Right ventricle myocardium inferior (tissue), 1 donor: Measurements from ENCODE around the gene GRID1. TPM values are rescaled to one million over a fixed set of nuclear protein-coding genes. Genes with fewer than 3 reads are reported as not detected.
A peak's percentile ranks its signal among the peaks of the same experiment; 100 is the strongest.
"Not testable (repeated sequence)": the region's sequence is repeated elsewhere in the genome, so short reads cannot be mapped to it uniquely, and the experiment has no call there.

Source experiments
- ATAC-seq: fragments of 200-7000 bp; cut with Tn5 transposase; one replicate; pipeline ENCODE4 v1.9.1; 2020; ENCODE audit warnings: mild to moderate bottlenecking, moderate library complexity
- DNase-seq: peaks from one replicate; pipeline ENCODE4 v3.0.0; 2021; ENCODE audit errors: missing footprints
- intact Hi-C: fragments of 100-400 bp; cut with DNase I; formaldehyde crosslinking; loops from one replicate; pipeline ENCODE4 v1.11.0; 2022
- total RNA-seq: library from RNA; stranded (reverse); fragmentation: NEBNext Ultra II Directional; extraction: Animal tissue kit (Norgen Biotek cat#: 25700); gene quantifications from one replicate; pipeline ENCODE4 v1.2.1, GENCODE V29; 2021
- donor health status: DM: no; HTN: yes; CAD: no; lungs with severe emphysema.

The GRID1 gene
- total RNA-seq, 1 donor from 2014 or later: 1.3 TPM

- DNase-seq (no peak), ATAC-seq (no peak)
- intact Hi-C loops: no loop called here
Measured at GRCh38 chr10:86046845-86047460, 319.6 kb downstream of the GRID1 start.

DNA sequence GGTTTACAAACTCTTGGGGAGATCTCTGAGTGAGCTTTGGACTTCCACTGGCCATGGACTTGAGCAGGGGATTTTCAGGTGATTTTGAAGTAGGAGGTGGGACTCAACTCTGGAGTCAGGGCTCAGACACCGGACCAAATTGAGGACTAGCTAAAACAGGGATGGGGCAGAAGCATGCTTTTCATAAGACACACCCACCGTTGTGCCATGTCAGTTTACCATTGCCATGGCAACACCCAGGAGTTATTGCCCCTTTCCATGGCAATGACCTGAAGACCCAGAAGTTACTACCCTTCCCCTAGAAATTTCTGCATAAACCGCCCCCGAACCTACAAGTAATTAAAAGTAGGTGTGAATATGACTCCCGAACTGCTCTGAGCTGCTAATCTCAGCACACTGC lies 320.7 kb downstream of the GRID1 start:
- intact Hi-C loops: no loop called here
- no peak for ATAC-seq
- DNase-seq: no peak

GRCh38 chr10:86044029-86044428 lies 322.6 kb downstream of the GRID1 start:
- DNase-seq (no peak), ATAC-seq (no peak)
- intact Hi-C loops: no loop called here

- no peak for DNase-seq
- intact Hi-C loops: no loop called here
- no peak for ATAC-seq
Measured at GRCh38 chr10:86043236-86043635, 323.4 kb downstream of the GRID1 start.

- intact Hi-C loops: no loop called here
- DNase-seq (no peak), ATAC-seq (no peak)
Measured at GRCh38 chr10:86042161-86042560, 324.4 kb downstream of the GRID1 start.

GRCh38 chr10:86041116-86041515 lies 325.5 kb downstream of the GRID1 start:
- no peak for ATAC-seq
- DNase-seq: no peak
- intact Hi-C loops: no loop called here

- intact Hi-C loops: no loop called here
- DNase-seq (no peak), ATAC-seq (no peak)
Measured at GRCh38 chr10:86038371-86038770, 328.2 kb downstream of the GRID1 start.

- no peak for DNase-seq
- ATAC-seq: no peak
- intact Hi-C loops: no loop called here
Measured at GRCh38 chr10:86037096-86037495, 329.5 kb downstream of the GRID1 start.

GRCh38 chr10:86036544-86036831 lies 330.1 kb downstream of the GRID1 start:
- intact Hi-C loops: no loop called here
- peak; percentile 47 for ATAC-seq

GRCh38 chr10:86035791-86036543 lies 330.6 kb downstream of the GRID1 start:
- DNase-seq: no peak
- intact Hi-C loops: no loop called here
- ATAC-seq: peak; percentile 63

More at GRCh38 chr10:86036544-86036831, 330.1 kb downstream of the GRID1 start:
- no peak for DNase-seq

GRCh38 chr10:86034710-86035109 lies 331.9 kb downstream of the GRID1 start:
- ATAC-seq: no peak
- intact Hi-C loops: no loop called here
- no peak for DNase-seq

- intact Hi-C loops: no loop called here
- ATAC-seq (no peak), DNase-seq (no peak)
Measured at GRCh38 chr10:86033581-86033980, 333.0 kb downstream of the GRID1 start.

GRCh38 chr10:86032087-86032486 lies 334.5 kb downstream of the GRID1 start:
- ATAC-seq, DNase-seq, intact Hi-C loops: not testable (repeated sequence)

DNA sequence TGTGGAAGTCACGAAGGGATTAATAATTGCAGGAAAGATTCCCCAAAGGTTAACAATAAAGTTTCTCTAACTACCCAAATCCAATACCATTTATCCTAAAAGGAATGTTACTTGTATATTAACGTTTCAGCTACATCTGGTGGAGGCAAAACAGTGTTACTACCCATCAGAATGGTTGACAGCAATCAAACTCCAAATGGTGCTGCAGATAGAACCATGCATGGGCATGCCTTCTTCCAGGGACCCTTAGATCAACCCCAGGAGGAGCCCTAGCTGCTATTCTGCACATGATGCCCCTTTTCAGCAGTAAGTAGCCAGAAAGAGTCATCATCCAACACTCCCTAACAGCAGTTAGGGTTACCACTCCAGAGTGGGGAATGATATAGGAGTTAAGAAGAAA lies 336.3 kb downstream of the GRID1 start:
- intact Hi-C loops: no loop called here
- ATAC-seq (no peak), DNase-seq (no peak)

GRCh38 chr10:86027346-86027745 lies 339.2 kb downstream of the GRID1 start:
- ATAC-seq (no peak), DNase-seq (no peak)
- intact Hi-C loops: loop anchor here (10.0 kb wide), 1 partner anchor 337 kb away; the partner anchor contains the start of gene GRID1

GRCh38 chr10:86025509-86025908 lies 341.1 kb downstream of the GRID1 start:
- no peak for DNase-seq
- ATAC-seq: no peak
- intact Hi-C loops: loop anchor here (10.0 kb wide), 1 partner anchor 339 kb away; the partner anchor contains the start of gene GRID1

DNA sequence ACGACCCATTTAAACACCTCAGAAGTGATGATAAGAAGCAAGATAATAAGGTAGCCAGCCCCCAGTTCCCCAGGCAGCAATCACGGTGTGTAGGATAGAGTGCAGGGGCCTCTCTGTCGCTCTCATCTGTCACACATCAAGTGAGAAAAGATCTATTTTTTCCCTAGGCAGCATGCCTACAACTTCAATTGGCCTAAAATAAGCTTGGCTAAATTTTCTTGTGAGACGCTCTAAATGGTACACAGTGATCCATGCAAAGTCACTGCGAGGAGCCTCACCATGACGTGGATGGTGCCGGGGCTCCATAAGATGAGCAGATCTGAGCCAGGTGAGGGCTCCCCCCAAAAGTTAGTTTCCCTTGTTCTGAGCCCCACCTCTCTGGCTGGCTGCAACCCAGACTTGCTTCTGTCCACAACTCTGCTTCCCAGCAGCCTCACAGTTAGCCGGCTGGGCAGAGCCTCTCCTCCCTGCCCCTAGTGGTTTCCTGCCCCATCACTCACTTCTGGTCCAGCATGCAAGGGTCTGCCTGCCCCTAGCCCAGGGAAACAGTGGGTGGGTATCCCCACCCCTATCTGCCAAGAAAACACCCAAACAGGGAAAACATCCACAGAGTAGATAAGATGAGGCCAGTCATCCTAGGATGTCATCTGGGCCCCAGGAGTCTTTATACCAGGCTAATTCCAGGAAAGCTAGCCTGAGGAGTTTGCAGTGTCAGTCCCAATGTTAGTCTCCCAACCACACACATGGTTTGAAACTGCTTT lies 342.1 kb downstream of the GRID1 start:
- DNase-seq (no peak), ATAC-seq (peak; percentile 91)
- intact Hi-C loops: loop anchor here (10.0 kb wide), 1 partner anchor 340 kb away; the partner anchor contains the start of gene GRID1

- intact Hi-C loops: loop anchor here (10.0 kb wide), 1 partner anchor 341 kb away; the partner anchor contains the start of gene GRID1
- ATAC-seq (peak; percentile 75), DNase-seq (no peak)
Measured at GRCh38 chr10:86023931-86024280, 342.7 kb downstream of the GRID1 start.

GRCh38 chr10:86023336-86023735 lies 343.3 kb downstream of the GRID1 start:
- intact Hi-C loops: loop anchor here (10.0 kb wide), 1 partner anchor 341 kb away; the partner anchor contains the start of gene GRID1
- no peak for ATAC-seq
- no peak for DNase-seq

DNA sequence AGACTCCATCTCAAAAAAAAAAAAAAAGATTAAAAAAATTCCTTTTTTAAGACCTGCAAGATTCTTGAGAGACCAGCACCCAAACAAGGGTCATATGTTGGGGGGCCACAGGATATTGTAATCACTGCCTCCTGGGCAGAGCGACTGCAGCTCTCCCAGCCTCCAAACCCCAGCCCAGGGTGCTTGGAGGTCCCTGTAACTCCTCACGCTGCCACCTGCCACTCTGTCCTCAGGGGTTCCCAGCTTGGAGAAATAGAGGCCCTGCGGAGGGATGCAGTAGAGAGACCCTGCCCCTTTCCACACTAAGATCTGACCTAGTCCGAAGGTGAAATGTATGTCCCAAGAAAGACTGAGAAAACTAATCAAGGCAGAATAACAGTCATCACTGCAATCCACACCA lies 343.7 kb downstream of the GRID1 start:
- no peak for DNase-seq
- ATAC-seq: no peak
- intact Hi-C loops: loop anchor here (10.0 kb wide), 1 partner anchor 342 kb away; the partner anchor contains the start of gene GRID1
